Measurements from ENCODE around the gene LPP. TPM values are rescaled to one million over a fixed set of nuclear protein-coding genes. Genes with fewer than 3 reads are reported as not detected.

Gene LPP
- total RNA-seq, 1 experiment from 2014 or later: 54.0 TPM

- ChIA-PET RAD21 (ENCODE audit: low non-redundant PET in 1 of 2, low total read pairs in 2 of 2, uncharacterized antibody in 2 of 2, unreplicated experiment in 2 of 2) (no interaction called here), CTCF (no interaction called here), POLR2A (no interaction called here)
- no peaks in the 10 kb centered on the region for H3K9me3 ChIP-seq (ENCODE audit: control insufficient read depth in 1 of 2, insufficient read depth in 1 of 2, low read depth in 1 of 2, low read length in 2 of 2)
- H3K27ac ChIP-seq (ENCODE audit: low read depth, low read length): no peak overlapping the region
- no peak for ATAC-seq
- no peaks in the 10 kb centered on the region for H3K36me3 ChIP-seq (ENCODE audit: control insufficient read depth in 1 of 2, insufficient read depth in 2 of 2, low read length in 2 of 2)
- H2AFZ ChIP-seq (ENCODE audit: low read depth, low read length, poor library complexity, severe bottlenecking): no peak overlapping the region
- intact Hi-C loops (cut with micrococcal nuclease): no loop called here
- no peaks in the 10 kb centered on the region for H3K79me2 ChIP-seq (ENCODE audit: insufficient read depth, low read length)
- DNase-seq (ENCODE audit: low read depth, low spot score): no peak
- no peaks in the 10 kb centered on the region for H4K20me1 ChIP-seq (ENCODE audit: insufficient read depth)
- no TSS peak for BruUV-seq (replicated peaks)
- no peak for TF ChIP-seq MAX (IDR thresholded peaks at IDR 0.05)
- no peak for TF ChIP-seq RAD21 (IDR thresholded peaks at IDR 0.05; ENCODE audit: low read depth)
- no peak for TF ChIP-seq SP1 (IDR thresholded peaks at IDR 0.05; ENCODE audit: low read depth)
- TF ChIP-seq JUND (IDR thresholded peaks at IDR 0.05): no peak
- no peak for TF ChIP-seq ZBTB33 (IDR thresholded peaks at IDR 0.05; ENCODE audit: extremely low read depth, insufficient replicate concordance, low read length)
- TF ChIP-seq CTCF (IDR thresholded peaks at IDR 0.05 in 2 of 3, conservative IDR thresholded peaks at IDR 0.05 in 1 of 3; ENCODE audit: borderline replicate concordance in 1 of 3, insufficient read depth in 1 of 3, low read depth in 2 of 3, low read length in 2 of 3): no peak
- TF ChIP-seq ELF1 (IDR thresholded peaks at IDR 0.05; ENCODE audit: borderline replicate concordance, low read depth): no peak
- TF ChIP-seq CBX3 (IDR thresholded peaks at IDR 0.05; ENCODE audit: low read depth): no peak
- no peak for TF ChIP-seq ATF3 (IDR thresholded peaks at IDR 0.05)
- TF ChIP-seq ZNF274 (IDR thresholded peaks at IDR 0.05; ENCODE audit: low read depth, low read length): no peak
- no peak for TF ChIP-seq POLR2AphosphoS5 (IDR thresholded peaks at IDR 0.05; ENCODE audit: low read depth, low read length)
- H3K27me3 ChIP-seq (ENCODE audit: insufficient read depth, low read length): no peaks in the 10 kb centered on the region
- no peaks in the 10 kb centered on the region for H3K4me1 ChIP-seq (ENCODE audit: control insufficient read depth in 1 of 2, insufficient read depth in 2 of 2, low read length in 2 of 2)
- H3K4me2 ChIP-seq (ENCODE audit: low read length): no peak overlapping the region
- H3K4me3 ChIP-seq (replicated peaks in 1 of 2; ENCODE audit: low read depth in 1 of 2, low read length in 2 of 2): no peak overlapping the region
- no peaks in the 10 kb centered on the region for H3K9me2 ChIP-seq (ENCODE audit: insufficient read depth)
- no peak overlapping the region for H3K9ac ChIP-seq (ENCODE audit: low read length)
Measured at GRCh38 chr3:188568736-188569135, 414.8 kb downstream of the LPP start.
